Measurements from ENCODE around the gene CHRNA5. TPM values are rescaled to one million over a fixed set of nuclear protein-coding genes. Genes with fewer than 3 reads are reported as not detected.

Gene CHRNA5
- total RNA-seq, 2 donors from 2014 or later = 0.27 to 1.6 TPM

GRCh38 chr15:78574944-78575343 is 9.6 kb downstream of the CHRNA5 start:
- Histone ChIP-seq H3K27me3 (replicated peaks; ENCODE audit: insufficient read depth) (no peaks in the 10 kb centered on the region), H3K9me3 (no peaks in the 10 kb centered on the region), H3K36me3 (no peaks in the 10 kb centered on the region), H3K4me3 (no peak overlapping the region), H3K27ac (no peak overlapping the region), H3K4me1 (ENCODE audit: control insufficient read depth in 1 of 2, low read depth in 2 of 2) (no peaks in the 10 kb centered on the region)
- DNase-seq (ENCODE audit: low spot score) (no peak), ATAC-seq (ENCODE audit: insufficient number of reproducible peaks, low FRiP score, low read depth) (no peak)
- no peak for TF ChIP-seq CTCF (IDR thresholded peaks at IDR 0.05)

GRCh38 chr15:78597583-78597982 is 32.3 kb downstream of the CHRNA5 start:
- Histone ChIP-seq H3K4me3 (no peak overlapping the region), H3K27me3 (replicated peaks; ENCODE audit: insufficient read depth) (no peaks in the 10 kb centered on the region), H3K27ac (no peak overlapping the region), H3K9me3 (no peaks in the 10 kb centered on the region), H3K36me3 (no peaks in the 10 kb centered on the region), H3K4me1 (ENCODE audit: control insufficient read depth in 1 of 2, low read depth in 2 of 2) (no peaks in the 10 kb centered on the region)
- DNase-seq (ENCODE audit: low spot score) (no peak), ATAC-seq (ENCODE audit: insufficient number of reproducible peaks, low FRiP score, low read depth) (no peak)
- TF ChIP-seq CTCF (IDR thresholded peaks at IDR 0.05) = no peak

GRCh38 chr15:78598348-78598747 is 33.0 kb downstream of the CHRNA5 start:
- Histone ChIP-seq H3K4me1 (ENCODE audit: control insufficient read depth in 1 of 2, low read depth in 2 of 2) (no peaks in the 10 kb centered on the region), H3K27me3 (replicated peaks; ENCODE audit: insufficient read depth) (no peaks in the 10 kb centered on the region), H3K36me3 (no peaks in the 10 kb centered on the region), H3K27ac (no peak overlapping the region), H3K4me3 (no peak overlapping the region), H3K9me3 (no peaks in the 10 kb centered on the region)
- no peak for ATAC-seq (ENCODE audit: insufficient number of reproducible peaks, low FRiP score, low read depth)
- DNase-seq (ENCODE audit: low spot score) = no peak
- no peak for TF ChIP-seq CTCF (IDR thresholded peaks at IDR 0.05)

- no peak for ATAC-seq (ENCODE audit: insufficient number of reproducible peaks, low FRiP score, low read depth)
- H3K4me1 ChIP-seq (ENCODE audit: control insufficient read depth in 1 of 2, low read depth in 2 of 2) = no peaks in the 10 kb centered on the region
- no peaks in the 10 kb centered on the region for H3K9me3 ChIP-seq
- no peak overlapping the region for H3K4me3 ChIP-seq
- TF ChIP-seq CTCF (IDR thresholded peaks at IDR 0.05) = no peak
- no peaks in the 10 kb centered on the region for H3K27me3 ChIP-seq (replicated peaks; ENCODE audit: insufficient read depth)
- no peaks in the 10 kb centered on the region for H3K36me3 ChIP-seq
- DNase-seq (ENCODE audit: low spot score) = no peak
- no peak overlapping the region for H3K27ac ChIP-seq
These were observed 33.9 kb downstream of the CHRNA5 start for GRCh38 chr15:78599189-78599588.

GRCh38 chr15:78603467-78603866 is 38.1 kb downstream of the CHRNA5 start:
- Histone ChIP-seq H3K9me3 (no peaks in the 10 kb centered on the region), H3K4me1 (ENCODE audit: control insufficient read depth in 1 of 2, low read depth in 2 of 2) (no peaks in the 10 kb centered on the region), H3K27ac (no peak overlapping the region), H3K27me3 (replicated peaks; ENCODE audit: insufficient read depth) (no peaks in the 10 kb centered on the region), H3K4me3 (no peak overlapping the region), H3K36me3 (no peaks in the 10 kb centered on the region)
- no peak for ATAC-seq (ENCODE audit: insufficient number of reproducible peaks, low FRiP score, low read depth)
- DNase-seq (ENCODE audit: low spot score) = no peak
- no peak for TF ChIP-seq CTCF (IDR thresholded peaks at IDR 0.05)
